HCT116 (cell line): ENCODE measurements around the gene FNDC3B. TPM values are rescaled to one million over a fixed set of nuclear protein-coding genes. Genes with fewer than 3 reads are reported as not detected.

Source experiments
- ATAC-seq: fragments of 200-7000 bp; cut with Tn5 transposase; 2 replicates; pipeline ENCODE4 v1.9.1; 2020; ENCODE audit warnings: mild to moderate bottlenecking, moderate library complexity
- BruUV-seq: library from RNA; stranded (reverse); fragments of 400-500 nt; replicated peaks from 2 replicates; lab custom pipeline; 2021; lab: Mats Ljungman, UMichigan
- CTCF ChIA-PET: fragments of 300-600 bp; sonication (Branson Sonifier 250); formaldehyde crosslinking; loops from one replicate; lab custom pipeline; 2021; ENCODE audit warnings: antibody characterized with exemption; lab: Charles Lee
- POLR2A ChIA-PET: fragments of 300-600, 350-600 bp; sonication (Branson Sonifier 250); formaldehyde crosslinking; loops from one replicate; lab custom pipeline; 2021; ENCODE audit warnings: antibody characterized with exemption; lab: Charles Lee
- RAD21 ChIA-PET, 2 experiments: fragments of 300-600 bp; sonication (Branson Sonifier 250); formaldehyde crosslinking; loops; one replicate each; lab custom pipeline; 2023; ENCODE audit warnings: low total read pairs in 2 of 2; ENCODE audit not compliant: uncharacterized antibody in 2 of 2, unreplicated experiment in 2 of 2, low non-redundant PET in 1 of 2; lab: Charles Lee
- DNase-seq: peaks from one replicate; pipeline ENCODE4 v3.0.0-alpha.2; 2010; ENCODE audit warnings: low read depth, low spot score
- H2AFZ ChIP-seq: fragments of 200-600 bp; shearing (Covaris generic), sonication (generic); 2 replicates; pipeline ENCODE4 v1.6.1; 2017; ENCODE audit warnings: low read depth, mixed run types, mixed read lengths, antibody characterized with exemption, low read length; ENCODE audit not compliant: poor library complexity, severe bottlenecking
- H3K27ac ChIP-seq: 2 replicates; pipeline ENCODE4 v1.5.1; 2012; ENCODE audit warnings: low read depth, low read length
- H3K27me3 ChIP-seq: fragments of 200-600 bp; sonication (generic); 2 replicates; pipeline ENCODE4 v1.6.1; 2016; ENCODE audit warnings: mixed run types, low read length, mixed read lengths; ENCODE audit not compliant: insufficient read depth
- H3K36me3 ChIP-seq, 2 experiments: fragments of 200-500 bp in 1 of 2; fragments of 200-600 bp in 1 of 2; sonication (Bioruptor generic) in 1 of 2; sonication (generic) in 1 of 2; 2 replicates each; pipeline versions ENCODE4 v1.5.1 to v1.6.1; 2014 to 2016; ENCODE audit warnings: low read length in 2 of 2, inconsistent platforms in 1 of 2, mixed read lengths in 1 of 2, mixed run types in 1 of 2; ENCODE audit not compliant: insufficient read depth in 2 of 2, control insufficient read depth in 1 of 2
- H3K4me1 ChIP-seq, 2 experiments: fragments of 200-600 bp in 1 of 2; sonication (generic) in 1 of 2; 2 replicates each; pipeline versions ENCODE4 v1.5.1 to v1.6.1; 2012 to 2017; ENCODE audit warnings: low read length in 2 of 2, inconsistent platforms in 1 of 2, mild to moderate bottlenecking in 1 of 2, mixed read lengths in 1 of 2, mixed run types in 1 of 2, moderate library complexity in 1 of 2; ENCODE audit not compliant: insufficient read depth in 2 of 2, control insufficient read depth in 1 of 2
- H3K4me2 ChIP-seq: fragments of 200-600 bp; sonication (generic); 2 replicates; pipeline ENCODE4 v1.6.1; 2017; ENCODE audit warnings: mixed run types, low read length, mixed read lengths
- H3K4me3 ChIP-seq, 2 experiments: fragments of 200-600 bp in 1 of 2; sonication (generic) in 1 of 2; replicated peaks in 1 of 2; 2 replicates each; pipeline ENCODE4 v1.5.1; 2011 to 2016; ENCODE audit warnings: low read length in 2 of 2, control low read depth in 1 of 2, low read depth in 1 of 2, mild to moderate bottlenecking in 1 of 2, mixed read lengths in 1 of 2, mixed run types in 1 of 2
- H3K79me2 ChIP-seq: fragments of 200-600 bp; sonication (generic); 2 replicates; pipeline ENCODE4 v1.6.1; 2017; ENCODE audit warnings: mild to moderate bottlenecking, mixed run types, low read length, moderate library complexity, mixed read lengths; ENCODE audit not compliant: insufficient read depth
- H3K9ac ChIP-seq: fragments of 200-600 bp; sonication (generic); 2 replicates; pipeline ENCODE4 v1.6.1; 2016; ENCODE audit warnings: low read length, mixed read lengths
- H3K9me2 ChIP-seq: fragments of 200-600 bp; sonication (generic), shearing (Covaris generic); 2 replicates; pipeline ENCODE4 v1.6.1; 2017; ENCODE audit warnings: mixed run types, mild to moderate bottlenecking, moderate library complexity; ENCODE audit not compliant: insufficient read depth
- H3K9me3 ChIP-seq, 2 experiments: fragments of 200-500 bp in 1 of 2; fragments of 200-600 bp in 1 of 2; sonication (Bioruptor generic) in 1 of 2; sonication (generic) in 1 of 2; 2 replicates each; pipeline ENCODE4 v1.6.1; 2014 to 2017; ENCODE audit warnings: low read length in 2 of 2, mixed read lengths in 2 of 2, inconsistent platforms in 1 of 2, low read depth in 1 of 2, mild to moderate bottlenecking in 1 of 2, mixed run types in 1 of 2, moderate library complexity in 1 of 2; ENCODE audit not compliant: control insufficient read depth in 1 of 2, insufficient read depth in 1 of 2
- H4K20me1 ChIP-seq: fragments of 200-600 bp; sonication (generic), shearing (Covaris generic); 2 replicates; pipeline ENCODE4 v1.6.1; 2017; ENCODE audit warnings: mixed run types, mild to moderate bottlenecking, moderate library complexity; ENCODE audit not compliant: insufficient read depth
- EGR1 ChIP-seq: IDR thresholded peaks from 2 replicates; pipeline ENCODE4 v1.6.1; 2012; ENCODE audit warnings: low read depth
- FOSL1 ChIP-seq: IDR thresholded peaks from 2 replicates; pipeline ENCODE4 v1.6.1; 2012; ENCODE audit warnings: low read depth
- RAD21 ChIP-seq: IDR thresholded peaks from 2 replicates; pipeline ENCODE4 v1.6.1; 2012; ENCODE audit warnings: low read depth, mild to moderate bottlenecking
- SIN3A ChIP-seq: IDR thresholded peaks from 2 replicates; pipeline ENCODE4 v1.6.1; 2012; ENCODE audit warnings: low read depth
- intact Hi-C: fragments of 100-400 bp; cut with micrococcal nuclease; formaldehyde crosslinking; loops from 2 replicates; pipeline ENCODE4 v1.10.0; 2022
- total RNA-seq: library from RNA; stranded (reverse); gene quantifications from one replicate; pipeline ENCODE4 v1.2.1, GENCODE V29; 2021; ENCODE audit not compliant: unreplicated experiment

FNDC3B gene
- total RNA-seq, 1 experiment from 2014 or later, result 45.7 TPM

DNA sequence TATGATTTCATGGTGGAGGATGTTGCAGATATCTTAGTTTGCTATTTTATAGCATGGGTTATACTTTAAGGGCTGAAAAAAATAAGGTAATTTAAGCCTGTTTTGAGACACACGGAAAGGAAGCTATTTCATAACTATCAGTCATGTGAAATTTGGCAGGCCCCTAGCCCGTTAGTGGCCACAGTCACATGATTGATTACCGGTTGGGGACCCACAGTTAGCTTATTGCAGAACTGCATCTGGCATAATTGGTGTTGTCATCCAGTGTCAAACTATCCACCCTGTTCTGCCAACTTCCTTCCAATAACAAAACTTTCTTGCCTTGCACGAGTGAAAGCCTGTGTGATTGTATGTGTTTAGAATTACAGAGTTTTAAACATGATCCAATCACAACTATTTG lies 35.2 kb downstream of the FNDC3B start:
- Histone ChIP-seq H3K4me1 (no peaks in the 10 kb centered on the region), H3K9me2 (no peaks in the 10 kb centered on the region), H3K4me3 (no peak overlapping the region), H3K9ac (no peak overlapping the region), H2AFZ (no peak overlapping the region), H3K79me2 (peaks cover 57% of the 10 kb centered on the region), H4K20me1 (no peaks in the 10 kb centered on the region), H3K27me3 (no peaks in the 10 kb centered on the region), H3K9me3 (no peaks in the 10 kb centered on the region), H3K27ac (no peak overlapping the region), H3K36me3 (no peaks in the 10 kb centered on the region), H3K4me2 (no peak overlapping the region)
- ChIA-PET RAD21 (no interaction called here), CTCF (no interaction called here), POLR2A (no interaction called here)
- TF ChIP-seq SIN3A, result no peak
- TF ChIP-seq RAD21, result no peak
- no peak for TF ChIP-seq FOSL1
- intact Hi-C loops, result no loop called here
- ATAC-seq, result no peak
- no peak for DNase-seq
- no TSS peak for BruUV-seq

DNA sequence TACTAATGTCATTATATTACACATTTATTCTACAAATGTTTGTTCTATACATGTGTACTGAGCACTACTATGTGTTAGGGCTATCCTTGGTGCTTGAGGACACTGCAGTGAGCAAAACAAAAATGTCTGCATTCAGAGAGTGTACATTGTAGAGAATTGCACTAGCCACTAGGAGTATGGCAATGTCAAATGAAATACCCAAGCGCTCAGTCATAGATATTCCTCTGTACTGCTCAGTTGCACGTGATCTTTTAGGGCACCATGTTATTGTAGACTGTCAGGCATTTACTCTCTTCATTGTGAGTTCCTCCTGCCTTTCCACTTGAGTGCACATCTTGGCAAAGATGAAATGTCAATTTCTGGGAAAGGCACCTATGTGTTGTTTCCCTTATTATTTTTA lies 36.8 kb downstream of the FNDC3B start:
- BruUV-seq, result no TSS peak
- ChIA-PET POLR2A (no interaction called here), CTCF (no interaction called here), RAD21 (no interaction called here)
- Histone ChIP-seq H3K79me2 (peaks cover 54% of the 10 kb centered on the region), H3K4me3 (no peak overlapping the region), H2AFZ (no peak overlapping the region), H3K9me2 (no peaks in the 10 kb centered on the region), H3K9ac (no peak overlapping the region), H3K4me2 (no peak overlapping the region), H3K27ac (no peak overlapping the region), H3K36me3 (no peaks in the 10 kb centered on the region), H3K9me3 (no peaks in the 10 kb centered on the region), H3K27me3 (no peaks in the 10 kb centered on the region), H4K20me1 (no peaks in the 10 kb centered on the region; the same call in 1 of the 2 replicates)
- no peak for ATAC-seq
- intact Hi-C loops, result no loop called here
- TF ChIP-seq EGR1, result no peak
- TF ChIP-seq, all 23 proteins: peak for 0
- DNase-seq, result no peak
- no peaks in the 10 kb centered on the region for H3K4me1 ChIP-seq
